Stimulated activated CD8-positive, alpha-beta memory T cell treated with anti-CD3 and anti-CD28 coated beads, Interleukin-7, amount 100 ng/mL, for 48 hours (primary cell): Measurements from ENCODE around the gene MRPL43.
"Not testable (repeated sequence)": the region's sequence is repeated elsewhere in the genome, so short reads cannot be mapped to it uniquely, and the experiment has no call there.

Experiments used
- DNase-seq, 2 donors: peaks; one replicate each; pipeline ENCODE4 v3.0.0-alpha.2; 2020; ENCODE audit warnings: low read depth in 1 of 2; ENCODE audit errors: extremely low read depth in 1 of 2

The MRPL43 gene

GRCh38 chr10:100984672-100985177, 2.6 kb downstream of the MRPL43 start:
- no peak for DNase-seq

DNA sequence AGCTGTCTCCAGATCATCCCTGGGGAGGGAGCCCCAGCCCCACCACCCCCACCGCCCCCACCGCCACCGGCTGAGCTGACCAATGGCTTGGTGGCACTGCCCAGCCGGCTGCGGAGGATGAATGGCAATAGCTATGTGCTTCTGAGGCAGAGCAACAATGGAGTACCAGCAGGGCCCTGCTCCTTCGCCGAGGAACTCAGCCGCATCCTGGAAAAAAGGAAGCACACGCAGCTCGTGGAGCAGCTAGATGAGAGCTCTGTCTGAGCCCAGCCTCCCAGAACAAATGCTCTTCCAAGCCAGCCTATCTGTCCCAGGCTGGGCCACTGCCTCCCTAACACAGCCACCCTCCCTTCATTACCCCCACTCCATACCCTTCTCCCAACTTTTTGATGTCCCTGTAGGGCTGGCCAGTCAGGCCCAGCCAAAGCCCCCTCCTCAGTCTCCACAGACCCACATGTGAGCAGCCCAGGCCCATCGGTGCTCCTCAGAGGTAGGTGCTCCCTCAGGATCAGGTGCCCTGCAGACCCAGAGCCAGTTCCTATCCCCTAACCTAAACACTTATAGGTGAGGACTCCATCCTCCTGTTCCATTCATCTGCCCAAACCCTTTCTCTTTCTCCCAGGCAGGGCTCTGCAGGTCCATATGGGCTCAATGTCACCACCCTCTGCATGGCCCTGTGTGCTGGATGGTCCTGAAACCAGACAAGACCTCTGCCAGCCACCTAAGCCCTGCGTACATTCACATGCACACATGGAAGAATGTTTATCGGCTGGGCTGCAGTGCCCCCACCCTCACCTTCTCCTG, 3.2 kb downstream of the MRPL43 start:
- DNase-seq, result no peak

GRCh38 chr10:100982916-100983830, 4.1 kb downstream of the MRPL43 start:
- no peak for DNase-seq

GRCh38 chr10:100981178-100981772, 6.0 kb downstream of the MRPL43 start:
- DNase-seq, result no peak

DNA sequence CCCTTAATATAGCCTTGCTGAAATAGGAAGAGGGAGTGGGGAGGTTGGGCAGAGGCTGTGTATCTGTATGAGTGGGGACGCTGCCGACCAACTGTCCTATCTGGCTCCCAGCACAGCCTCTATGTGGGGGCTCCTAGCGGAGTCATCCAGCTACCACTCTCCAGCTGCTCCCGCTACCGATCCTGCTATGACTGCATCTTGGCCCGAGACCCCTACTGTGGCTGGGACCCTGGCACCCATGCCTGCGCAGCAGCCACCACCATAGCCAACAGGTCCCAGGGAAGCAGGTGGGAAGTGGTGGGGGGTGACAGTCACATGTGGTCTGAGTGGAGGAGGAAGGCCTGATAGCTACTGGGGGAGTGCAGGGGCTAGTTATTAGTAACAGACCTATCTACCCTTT, 6.6 kb downstream of the MRPL43 start:
- no peak for DNase-seq

DNA sequence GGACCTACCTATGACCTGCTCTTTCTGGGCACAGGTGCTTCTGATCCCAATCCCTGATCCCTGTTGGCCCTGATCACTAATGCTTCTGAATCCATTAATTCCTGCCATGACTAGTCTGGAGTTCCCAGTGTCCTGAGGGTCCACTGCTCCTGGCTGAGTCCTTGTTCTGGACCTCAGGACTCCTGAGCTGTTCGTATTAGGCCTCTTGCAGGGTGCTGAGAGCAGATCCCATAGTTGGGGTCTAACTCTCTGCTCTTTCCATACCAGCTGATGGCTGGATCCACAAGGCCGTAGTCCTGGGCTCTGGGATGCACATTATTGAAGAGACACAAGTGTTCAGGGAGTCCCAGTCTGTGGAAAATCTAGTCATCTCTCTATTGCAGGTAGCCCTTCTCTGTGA, 7.0 kb downstream of the MRPL43 start:
- DNase-seq, result no peak

GRCh38 chr10:100979791-100980272, 7.5 kb downstream of the MRPL43 start:
- no peak for DNase-seq

DNA sequence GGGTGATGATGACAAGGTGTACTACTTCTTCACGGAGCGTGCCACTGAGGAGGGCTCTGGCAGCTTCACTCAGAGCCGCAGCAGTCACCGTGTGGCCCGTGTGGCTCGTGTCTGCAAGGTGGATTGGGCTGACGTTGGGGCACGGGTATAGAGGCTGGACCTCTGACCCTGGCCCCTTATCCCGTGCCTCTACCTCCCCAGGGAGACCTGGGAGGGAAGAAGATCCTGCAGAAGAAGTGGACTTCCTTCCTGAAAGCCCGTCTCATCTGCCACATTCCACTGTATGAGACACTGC, 8.4 kb downstream of the MRPL43 start:
- DNase-seq, result no peak

GRCh38 chr10:100978121-100978900, 9.0 kb downstream of the MRPL43 start:
- no peak for DNase-seq

DNA sequence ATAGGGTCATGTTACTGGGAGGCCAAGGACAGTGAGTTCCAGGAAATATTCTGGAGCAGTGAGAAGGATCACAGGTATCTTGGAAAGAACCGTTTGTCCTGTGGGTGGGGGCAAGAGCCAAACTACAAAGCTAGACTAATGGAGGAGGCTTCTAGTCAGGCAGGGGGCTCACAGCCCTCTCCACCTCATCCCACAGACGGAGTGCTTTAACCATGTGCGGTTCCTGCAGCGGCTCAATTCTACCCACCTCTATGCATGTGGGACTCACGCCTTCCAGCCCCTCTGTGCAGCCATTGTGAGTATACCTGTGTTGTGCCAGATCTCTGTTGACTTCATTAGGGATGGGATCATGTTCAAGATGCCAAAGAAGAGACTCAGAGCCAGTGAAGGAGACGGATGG, 9.9 kb downstream of the MRPL43 start:
- DNase-seq, result no peak

GRCh38 chr10:100976906-100977305, 10.4 kb downstream of the MRPL43 start:
- DNase-seq, result no peak

DNA sequence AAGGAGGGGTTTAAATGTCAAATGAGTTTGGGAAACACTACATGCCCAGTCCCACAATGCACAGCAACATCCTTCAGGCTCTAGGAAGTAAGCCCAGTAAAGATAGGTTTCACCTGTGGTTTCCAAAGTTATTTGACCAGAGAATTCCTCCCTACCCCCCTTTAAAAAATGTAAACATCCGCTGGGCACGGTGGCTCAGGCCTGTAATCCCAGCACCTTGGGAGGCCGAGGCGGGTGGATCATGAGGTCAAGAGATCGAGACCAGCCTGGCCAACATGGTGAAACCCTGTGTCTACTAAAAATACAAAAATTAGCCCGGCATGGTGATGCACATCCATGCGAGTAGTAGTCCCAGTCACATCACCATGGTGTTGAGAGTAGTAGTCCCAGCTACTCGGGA, 11.9 kb downstream of the MRPL43 start:
- not testable (repeated sequence) for DNase-seq

DNA sequence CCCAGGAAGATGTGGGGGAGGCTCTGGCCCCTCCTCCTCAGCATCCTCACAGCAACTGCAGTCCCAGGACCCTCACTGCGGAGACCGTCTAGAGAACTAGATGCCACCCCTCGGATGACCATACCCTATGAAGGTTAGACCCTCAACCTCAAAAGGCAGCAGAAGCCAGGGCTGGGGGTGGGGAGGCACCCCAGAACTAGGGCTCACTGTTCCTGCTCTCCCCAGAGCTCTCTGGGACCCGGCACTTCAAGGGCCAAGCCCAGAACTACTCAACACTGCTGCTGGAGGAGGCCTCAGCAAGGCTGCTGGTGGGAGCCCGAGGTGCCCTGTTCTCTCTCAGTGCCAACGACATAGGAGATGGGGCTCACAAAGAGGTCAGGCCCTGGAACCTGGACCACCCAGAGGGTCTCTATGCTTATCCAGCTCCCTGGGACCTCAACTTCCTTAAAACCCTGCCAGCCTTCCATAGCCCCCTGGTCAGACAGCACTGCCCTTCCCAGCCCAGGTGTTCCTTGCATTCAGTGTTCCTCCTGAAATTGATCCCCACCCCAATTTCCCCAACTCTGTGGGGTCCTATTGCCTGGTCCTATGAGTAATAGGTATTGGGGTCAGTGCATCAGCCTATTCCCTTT, 14.3 kb downstream of the MRPL43 start:
- no peak for DNase-seq

DNA sequence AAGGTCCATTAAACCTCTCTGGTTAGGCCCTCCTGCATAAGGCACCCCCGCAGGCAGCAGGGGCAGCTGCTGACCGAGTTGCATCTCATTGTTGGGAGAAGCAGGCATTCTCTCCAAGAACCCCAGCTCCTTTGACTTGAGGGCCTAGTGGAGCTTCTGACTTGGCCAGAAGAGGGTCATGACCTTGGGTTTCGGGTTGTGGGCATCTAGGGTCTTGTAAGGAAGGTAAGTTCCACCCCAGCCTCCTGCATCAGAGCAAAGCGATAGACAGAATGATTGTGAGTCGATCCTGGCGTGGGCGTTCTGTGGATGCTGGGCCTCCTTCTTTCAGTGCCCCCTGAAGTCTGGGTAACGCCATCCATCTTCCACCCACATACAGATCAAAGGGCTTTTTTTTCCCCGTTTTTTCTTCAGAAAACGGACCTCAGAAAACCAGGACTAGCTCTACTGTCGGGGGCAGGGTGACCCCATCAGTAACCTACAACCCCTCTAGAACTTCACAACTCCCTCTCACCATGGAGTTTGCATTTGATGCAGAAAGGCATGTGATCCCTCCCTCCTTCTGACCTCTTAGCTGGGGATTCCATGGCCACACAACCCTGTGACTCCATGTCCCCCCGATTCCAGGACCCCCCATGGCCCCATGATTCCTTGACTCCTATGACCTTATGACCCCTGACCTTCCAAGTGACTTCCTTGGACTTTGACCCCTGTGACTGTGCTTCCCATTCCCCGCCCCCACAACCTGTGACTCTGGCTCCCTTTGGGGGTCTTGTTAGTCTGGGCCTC, 15.0 kb downstream of the MRPL43 start:
- no peak for DNase-seq

DNA sequence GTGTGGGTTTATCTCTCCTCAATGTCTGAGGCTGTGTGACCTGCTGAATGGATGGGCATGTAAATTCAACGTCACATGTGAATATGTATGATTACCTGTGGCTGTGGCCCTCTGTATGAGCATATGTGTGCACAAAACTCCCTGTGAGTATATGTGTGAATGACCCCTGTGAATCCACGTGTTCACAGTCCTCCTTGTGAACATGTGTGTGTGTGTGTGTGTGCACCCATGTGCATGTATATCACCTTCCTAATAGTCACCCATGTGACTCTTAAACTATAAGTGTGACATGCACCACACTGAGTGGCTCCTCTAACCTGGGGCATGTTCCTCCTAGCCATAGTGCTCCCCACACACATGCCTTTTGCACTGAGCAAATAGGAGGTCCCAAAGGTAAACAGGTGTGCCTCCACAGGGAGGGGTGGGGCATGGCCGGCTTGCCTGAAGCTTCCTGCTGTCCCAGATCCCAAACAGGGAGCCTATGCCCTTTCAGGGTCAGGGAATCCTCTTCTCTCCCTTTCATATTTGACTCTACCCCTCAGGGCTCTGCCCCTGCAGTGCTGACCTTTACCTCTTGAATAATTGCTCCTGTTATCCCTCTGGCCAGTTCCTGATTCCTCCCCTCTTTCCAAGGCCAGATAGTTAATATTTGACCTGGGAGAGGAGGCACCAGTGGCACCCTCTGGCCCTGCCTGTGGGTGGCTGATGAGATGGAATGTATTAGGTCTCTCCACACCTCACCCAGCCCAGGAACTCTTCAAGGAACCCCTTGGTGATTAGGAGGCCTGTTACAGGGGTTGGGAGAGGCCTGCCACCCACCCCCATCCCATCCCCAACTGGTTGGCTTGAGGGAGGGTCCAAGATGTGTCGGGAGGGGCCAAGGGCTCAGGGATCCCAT, 16.1 kb downstream of the MRPL43 start:
- DNase-seq, result no peak

DNA sequence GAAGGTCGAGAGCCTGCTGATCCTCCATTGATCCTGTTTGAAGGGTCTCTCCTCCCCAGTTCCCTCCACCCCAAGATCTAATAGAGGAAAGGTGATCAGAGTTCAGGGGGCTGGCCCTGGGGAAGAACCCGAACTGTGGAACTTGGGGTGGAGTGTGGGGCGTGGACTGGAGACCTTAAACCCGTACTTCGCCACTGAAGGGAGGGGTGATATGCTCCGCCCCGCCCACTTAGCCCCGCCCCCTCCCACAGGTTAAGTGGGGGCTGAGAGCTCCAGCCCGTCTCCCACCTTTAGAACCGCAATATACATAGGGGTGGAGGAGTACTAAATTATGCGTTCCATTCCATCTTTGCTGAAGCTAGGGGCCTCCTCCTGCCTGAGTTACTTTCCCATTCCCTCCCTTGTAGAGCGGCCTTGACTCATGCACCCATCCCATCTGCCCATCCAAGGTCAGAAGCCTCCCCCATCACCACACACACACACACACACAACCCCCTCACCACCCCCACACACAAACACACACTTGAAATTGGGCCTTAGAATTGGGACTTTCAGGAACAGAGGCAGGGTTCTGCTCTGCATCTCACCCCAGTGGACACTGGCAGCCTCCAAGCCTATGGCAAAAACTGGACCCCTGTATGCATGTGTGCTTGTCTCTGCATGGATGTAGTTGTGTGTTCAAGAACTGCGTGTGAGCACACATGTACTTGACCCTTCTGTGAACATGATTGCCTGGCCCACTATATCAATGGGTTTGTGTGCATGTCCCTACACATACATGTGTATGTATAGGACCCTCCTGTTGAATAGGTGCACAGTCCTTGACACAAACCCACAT, 17.0 kb downstream of the MRPL43 start:
- DNase-seq, result no peak
